Spleen (tissue), 11 donors: Measurements from ENCODE around the gene AP1G2. TPM values are rescaled to one million over a fixed set of nuclear protein-coding genes. Genes with fewer than 3 reads are reported as not detected.
A peak's percentile ranks its signal among the peaks of the same experiment; 100 is the strongest.
"Not testable (repeated sequence)": the region's sequence is repeated elsewhere in the genome, so short reads cannot be mapped to it uniquely, and the experiment has no call there.

Source experiments
- DNase-seq: peaks from one replicate; pipeline ENCODE4 v3.0.0-alpha.2; 2020
- H3K27ac ChIP-seq, 8 donors: fragments of 200-600 bp; sonication (generic) in 7 of 8; 1 replicate in 4 of 8; 2 replicates in 4 of 8; pipeline versions ENCODE4 v1.5.0 to v1.8.0; 2016 to 2021; ENCODE audit warnings: inconsistent platforms in 4 of 8, mild to moderate bottlenecking in 4 of 8, moderate library complexity in 1 of 8
- H3K27me3 ChIP-seq, 7 donors: fragments of 200-600 bp; sonication (generic) in 6 of 7; replicated peaks in 1 of 7; 1 replicate in 4 of 7; 2 replicates in 3 of 7; pipeline versions ENCODE4 v1.5.0 to v1.8.0; 2016 to 2021; ENCODE audit warnings: inconsistent platforms in 3 of 7, mild to moderate bottlenecking in 1 of 7
- H3K36me3 ChIP-seq, 6 donors: fragments of 200-600 bp; sonication (generic) in 5 of 6; 1 replicate in 4 of 6; 2 replicates in 2 of 6; pipeline versions ENCODE4 v1.5.0 to v1.8.0; 2016 to 2021; ENCODE audit warnings: inconsistent platforms in 2 of 6
- H3K4me1 ChIP-seq, 6 donors: fragments of 200-600 bp; sonication (generic) in 5 of 6; 1 replicate in 3 of 6; 2 replicates in 3 of 6; pipeline versions ENCODE4 v1.5.0 to v1.8.0; 2016 to 2021; ENCODE audit warnings: inconsistent platforms in 3 of 6
- H3K4me3 ChIP-seq, 8 donors: fragments of 200-600 bp; sonication (generic) in 7 of 8; 1 replicate in 4 of 8; 2 replicates in 4 of 8; pipeline versions ENCODE4 v1.5.0 to v1.8.0; 2016 to 2021; ENCODE audit warnings: inconsistent platforms in 4 of 8, mild to moderate bottlenecking in 4 of 8, moderate library complexity in 2 of 8
- H3K9me3 ChIP-seq, 8 donors: fragments of 200-600 bp; sonication (generic) in 7 of 8; 1 replicate in 4 of 8; 2 replicates in 4 of 8; pipeline versions ENCODE4 v1.5.0 to v1.8.0; 2016 to 2021; ENCODE audit warnings: inconsistent platforms in 4 of 8
- CTCF ChIP-seq, 11 experiments: fragments of 200-600 bp in 7 of 11; fragments of 450-650 bp in 4 of 11; sonication (generic) in 4 of 11; IDR thresholded peaks in 8 of 11; conservative IDR thresholded peaks in 3 of 11; 1 replicate in 7 of 11; 2 replicates in 4 of 11; pipeline versions ENCODE4 v1.4.0 to v1.8.0; 2016 to 2021; ENCODE audit warnings: antibody characterized with exemption in 11 of 11, inconsistent platforms in 4 of 11, mild to moderate bottlenecking in 1 of 11
- POLR2A ChIP-seq, 3 donors: fragments of 450-650 bp; IDR thresholded peaks; one replicate each; pipeline ENCODE4 v1.5.1; 2017; ENCODE audit warnings: antibody characterized with exemption in 3 of 3, mild to moderate bottlenecking in 1 of 3
- POLR2AphosphoS5 ChIP-seq, 3 donors: sonication (generic); formaldehyde crosslinking; IDR thresholded peaks; one replicate each; pipeline ENCODE4 v1.5.1; 2017; ENCODE audit warnings: antibody characterized with exemption in 3 of 3
- WGBS, 5 donors: extraction: QIAGEN DNeasy Blood & Tissue Kit in 3 of 5; methylation state at CpG; one replicate each; pipeline versions ENCODE4 v1.1.5 to v1.1.7; 2013 to 2018; 5-methylcytosine and 5-hydroxymethylcytosine counted together
- intact Hi-C: fragments of 100-400 bp; cut with DNase I; formaldehyde crosslinking; loops from one replicate; pipeline ENCODE4 v1.15.0; 2023; ENCODE audit warnings: low total_unique reads
- polyA plus RNA-seq, 3 donors: library from polyadenylated mRNA; stranded (reverse); fragments of 200-250 nt; gene quantifications; one replicate each; pipeline ENCODE4 v1.2.1, GENCODE V29; 2013
- total RNA-seq, 7 donors: library from RNA; depleted of rRNA in 3 of 7; stranded (reverse); fragments of >200 nt in 3 of 7; fragmentation: NEBNext Ultra II Directional in 4 of 7; extraction: Animal tissue kit (Norgen Biotek cat#: 25700) in 4 of 7; gene quantifications; one replicate each; pipeline versions ENCODE4 v1.1.0 to v1.2.1, GENCODE V29; 2016 to 2021
- donor health status: healthy with polysubstance abuse.
- donor health status: DM: no; HTN: no; CAD: no; lungs with moderate emphysema.
- donor health status: DM: no; HTN: no; CAD: no.
- donor health status: Bipolar disorder and iron deficiency.
- donor health status: healthy.
- donor health status: DM: no; HTN: no; CAD: no.
- donor health status: DM: yes; HTN: yes; CAD: no.

AP1G2 gene
- total and polyA plus RNA-seq, 10 donors: 126 to 267 (median 187) TPM

GRCh38 chr14:23537351-23538049, 30.1 kb downstream of the AP1G2 start:
- TF ChIP-seq POLR2AphosphoS5 (IDR thresholded peaks at IDR 0.05) (no peak), CTCF (IDR thresholded peaks at IDR 0.05 in 8 of 11, conservative IDR thresholded peaks at IDR 0.05 in 3 of 11) (no peak), POLR2A (IDR thresholded peaks at IDR 0.05) (no peak)
- Histone ChIP-seq H3K4me3 (no peak overlapping the region), H3K36me3 (peaks cover 0 to 19% (median 0%) of the 10 kb centered on the region in 6 donors), H3K9me3 (no peaks in the 10 kb centered on the region), H3K27me3 (no peaks in the 10 kb centered on the region), H3K4me1 (peaks cover 0 to 10% (median 1%) of the 10 kb centered on the region in 6 donors), H3K27ac (no peak overlapping the region)
- DNase-seq: peak; percentile 60
- WGBS, 5 donors: 46 to 68% (median 54%) methylated on average over 12 to 13 of the region's 13 CpGs
- intact Hi-C loops: no loop called here

- H3K27ac ChIP-seq, H3K4me3 ChIP-seq, H3K4me1 ChIP-seq, DNase-seq, H3K9me3 ChIP-seq, H3K27me3 ChIP-seq, intact Hi-C loops: not testable (repeated sequence)
- WGBS, 5 donors: 86 to 93% (median 92%) methylated on average over 6 of the region's 6 CpGs
- H3K36me3 ChIP-seq: peaks cover 0 to 19% (median 0%) of the 10 kb centered on the region in 6 donors
Observed at GRCh38 chr14:23536906-23537305, 30.7 kb downstream of the AP1G2 start.

GRCh38 chr14:23536494-23536893, 31.1 kb downstream of the AP1G2 start:
- no peak for DNase-seq
- Histone ChIP-seq H3K9me3 (no peaks in the 10 kb centered on the region), H3K27me3 (no peaks in the 10 kb centered on the region), H3K4me1 (peaks cover 0 to 10% (median 1%) of the 10 kb centered on the region in 6 donors), H3K36me3 (peaks cover 0 to 19% (median 0%) of the 10 kb centered on the region in 6 donors), H3K27ac (no peak overlapping the region), H3K4me3 (no peak overlapping the region)
- 89 to 97% (median 91%) methylated on average over 2 of the region's 2 CpGs for WGBS, 5 donors
- TF ChIP-seq POLR2AphosphoS5 (IDR thresholded peaks at IDR 0.05): no peak
- TF ChIP-seq CTCF (IDR thresholded peaks at IDR 0.05 in 8 of 11, conservative IDR thresholded peaks at IDR 0.05 in 3 of 11): no peak
- no peak for TF ChIP-seq POLR2A (IDR thresholded peaks at IDR 0.05)
- intact Hi-C loops: no loop called here

- Histone ChIP-seq H3K27ac (no peak overlapping the region), H3K4me1 (peaks cover 0 to 13% (median 3%) of the 10 kb centered on the region in 6 donors), H3K4me3 (no peak overlapping the region), H3K9me3 (no peaks in the 10 kb centered on the region), H3K36me3 (peaks cover 0 to 19% (median 0%) of the 10 kb centered on the region in 6 donors), H3K27me3 (no peaks in the 10 kb centered on the region)
- intact Hi-C loops: no loop called here
- WGBS, 5 donors: 77 to 96% (median 85%) methylated on average over 4 of the region's 4 CpGs
- DNase-seq: peak; percentile 12
- TF ChIP-seq CTCF (IDR thresholded peaks at IDR 0.05 in 8 of 11, conservative IDR thresholded peaks at IDR 0.05 in 3 of 11) (no peak), POLR2AphosphoS5 (IDR thresholded peaks at IDR 0.05) (no peak), POLR2A (IDR thresholded peaks at IDR 0.05) (no peak)
Observed at GRCh38 chr14:23535943-23536342, 31.6 kb downstream of the AP1G2 start.
